HG02970 (cell line): ENCODE measurements around the gene CPED1.

Source experiments
- ATAC-seq: cut with Tn5 transposase; IDR thresholded peaks from one replicate; pipeline ENCODE4 v1.9.1; 2021; ENCODE audit warnings: mild to moderate bottlenecking, moderate library complexity, moderate number of reproducible peaks; ENCODE audit not compliant: unreplicated experiment, low FRiP score

The CPED1 gene

DNA sequence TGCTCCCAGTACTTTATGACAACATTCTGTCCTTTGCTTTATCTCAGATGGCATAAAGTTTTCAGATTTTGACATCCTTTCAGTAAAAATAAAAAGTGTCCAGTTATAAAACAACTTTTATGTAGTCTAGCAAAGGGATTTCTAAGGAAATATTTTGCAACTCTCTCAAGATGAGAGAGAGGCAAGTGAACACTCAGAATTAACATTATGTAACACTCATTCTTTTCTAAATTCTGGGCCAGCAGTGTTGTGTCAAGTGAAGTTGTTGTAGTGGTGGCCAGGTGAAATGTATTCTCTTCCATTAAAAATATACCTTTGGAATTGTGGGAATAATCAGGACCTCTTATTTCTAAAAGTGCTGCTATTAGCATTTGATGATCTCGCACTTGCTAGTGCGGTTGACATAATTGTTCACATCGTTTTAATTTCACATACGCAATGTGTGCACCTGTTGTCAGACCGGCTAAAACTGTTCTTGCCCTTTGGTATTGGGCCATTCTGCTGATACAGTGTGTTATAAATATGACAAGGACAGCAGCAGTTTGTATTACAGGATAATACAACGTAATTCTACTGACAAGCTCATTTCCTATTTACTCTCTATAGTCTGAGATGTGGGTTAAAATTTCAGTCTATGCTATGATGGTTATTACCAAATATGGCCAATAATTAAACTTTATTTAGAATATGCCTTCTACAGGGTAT is 23.8 kb downstream of the CPED1 start:
- no peak for ATAC-seq

DNA sequence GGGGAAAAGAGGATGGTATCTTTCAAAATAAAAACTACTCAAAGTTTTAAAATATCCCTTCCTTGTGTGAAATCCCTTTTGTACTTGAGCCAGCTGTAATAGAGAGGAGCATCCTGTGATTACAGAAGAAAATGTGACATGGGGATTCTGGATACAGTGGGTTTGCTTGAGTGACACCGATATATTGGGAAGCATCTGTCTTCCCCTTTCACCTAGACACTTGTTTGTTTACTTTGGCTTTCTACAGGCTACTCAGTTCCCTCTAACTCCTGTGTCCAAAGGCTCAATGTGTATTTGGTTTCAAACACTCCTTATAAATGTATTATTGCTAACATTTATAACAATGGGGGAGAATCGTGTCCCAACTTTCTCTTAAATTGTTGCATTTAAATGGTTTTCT is 24.4 kb downstream of the CPED1 start:
- ATAC-seq, result no peak

DNA sequence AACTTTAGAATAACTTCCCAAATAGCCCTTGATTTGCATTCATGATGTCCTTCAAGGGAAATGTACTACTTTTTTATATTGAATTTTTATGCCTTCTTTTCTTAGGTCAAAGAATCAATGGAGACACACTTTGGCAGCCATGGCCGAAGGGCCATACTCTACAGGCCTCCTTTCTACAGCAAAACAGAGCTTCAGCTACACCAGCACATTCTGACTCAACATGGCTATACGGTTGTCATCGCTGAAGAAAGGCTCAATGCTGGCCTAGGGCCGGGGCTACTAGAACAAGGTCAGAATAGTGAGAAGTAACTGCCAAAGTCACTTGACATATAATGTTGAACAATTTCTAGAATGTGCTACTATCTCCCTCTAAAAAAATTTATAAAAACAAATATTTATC is 27.0 kb downstream of the CPED1 start:
- ATAC-seq, result no peak

DNA sequence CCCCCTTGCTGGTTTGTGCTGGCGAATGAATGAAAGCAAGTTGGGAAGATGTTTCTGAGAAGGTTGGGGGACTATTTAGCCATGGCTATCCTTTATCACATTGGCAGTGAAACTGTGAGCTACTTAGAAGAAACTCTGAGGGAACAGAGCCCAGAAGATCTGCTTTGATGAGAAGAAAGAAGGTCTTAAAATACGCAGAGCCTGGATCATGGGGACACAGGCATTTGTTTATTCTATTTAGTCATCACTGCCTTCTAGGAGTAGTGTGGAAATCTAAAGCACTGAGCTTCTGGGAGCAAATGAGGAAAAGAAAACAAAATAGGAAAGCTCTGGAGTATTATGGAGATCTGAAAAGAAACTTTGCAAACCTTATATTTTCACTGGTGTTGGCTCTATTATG is 28.5 kb downstream of the CPED1 start:
- ATAC-seq, result no peak

DNA sequence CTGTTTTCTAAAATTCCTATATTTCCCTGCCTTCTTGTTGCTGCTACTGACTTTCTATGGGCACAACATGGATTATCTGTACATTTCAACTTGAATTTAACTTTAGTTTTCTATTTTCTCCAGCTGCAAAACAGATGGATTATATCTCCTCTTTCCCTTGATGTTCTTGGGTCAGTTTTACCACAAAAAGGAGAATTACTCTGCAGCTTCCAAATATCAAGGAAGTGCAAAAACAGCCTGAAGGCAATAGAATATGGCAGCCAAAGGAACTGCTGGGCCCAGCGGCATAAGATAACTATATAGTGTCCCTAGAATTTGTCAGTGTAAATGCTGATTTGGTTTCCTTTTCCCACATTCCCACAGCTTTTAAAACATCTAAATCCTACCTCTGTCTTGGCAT is 29.1 kb downstream of the CPED1 start:
- no peak for ATAC-seq

DNA sequence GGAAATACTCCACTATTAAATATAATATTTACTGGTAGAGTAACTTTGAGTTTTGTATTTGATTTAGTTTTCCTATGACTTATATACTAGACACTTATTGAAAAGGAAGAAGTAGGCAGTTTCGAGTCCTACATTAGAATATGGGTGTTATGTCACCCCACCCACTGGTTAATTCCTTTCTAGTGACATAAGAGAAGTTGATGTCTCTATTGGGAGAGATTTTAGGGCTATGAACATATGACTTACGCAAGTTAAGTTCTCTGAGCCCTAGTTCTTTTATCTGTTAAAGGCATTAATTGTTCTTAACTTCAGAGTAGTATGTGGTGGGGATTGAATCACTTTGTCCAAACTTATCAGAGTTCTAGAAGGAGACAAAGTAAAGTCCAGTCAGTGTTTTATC is 30.5 kb downstream of the CPED1 start:
- no peak for ATAC-seq

DNA sequence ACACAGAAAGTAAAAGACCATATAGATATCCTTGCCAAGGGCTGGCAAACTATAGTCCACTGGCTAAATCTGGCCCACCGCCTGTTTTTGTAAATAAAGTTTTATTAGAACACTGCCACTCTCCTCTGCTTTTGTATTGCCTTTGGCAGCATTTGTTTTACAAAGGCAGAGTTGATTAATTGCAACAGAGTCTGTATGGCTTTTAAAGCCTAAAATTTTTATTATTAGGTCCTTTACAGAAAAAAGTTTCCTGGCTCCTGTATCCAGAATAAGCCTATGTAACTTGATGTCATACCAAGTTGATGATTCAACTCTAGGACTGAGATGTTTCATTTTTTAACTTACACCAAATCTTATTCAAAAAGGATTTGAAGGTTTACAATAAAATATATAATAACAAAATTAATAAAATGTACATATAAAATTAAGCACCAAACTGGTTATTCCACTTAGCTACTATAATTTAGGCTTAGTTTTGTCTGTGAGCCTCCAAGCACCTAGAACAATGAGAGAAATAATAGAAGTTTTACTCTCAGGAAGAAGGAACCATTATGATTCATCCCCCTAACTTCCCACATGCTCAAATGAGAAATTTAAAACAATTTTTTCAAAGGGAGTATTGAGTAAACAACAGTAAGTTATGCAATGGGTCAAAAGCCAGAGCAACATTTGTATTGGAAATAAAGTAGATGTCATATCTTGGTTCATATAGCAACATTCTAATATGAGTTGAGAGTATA is 31.9 kb downstream of the CPED1 start:
- no peak for ATAC-seq

DNA sequence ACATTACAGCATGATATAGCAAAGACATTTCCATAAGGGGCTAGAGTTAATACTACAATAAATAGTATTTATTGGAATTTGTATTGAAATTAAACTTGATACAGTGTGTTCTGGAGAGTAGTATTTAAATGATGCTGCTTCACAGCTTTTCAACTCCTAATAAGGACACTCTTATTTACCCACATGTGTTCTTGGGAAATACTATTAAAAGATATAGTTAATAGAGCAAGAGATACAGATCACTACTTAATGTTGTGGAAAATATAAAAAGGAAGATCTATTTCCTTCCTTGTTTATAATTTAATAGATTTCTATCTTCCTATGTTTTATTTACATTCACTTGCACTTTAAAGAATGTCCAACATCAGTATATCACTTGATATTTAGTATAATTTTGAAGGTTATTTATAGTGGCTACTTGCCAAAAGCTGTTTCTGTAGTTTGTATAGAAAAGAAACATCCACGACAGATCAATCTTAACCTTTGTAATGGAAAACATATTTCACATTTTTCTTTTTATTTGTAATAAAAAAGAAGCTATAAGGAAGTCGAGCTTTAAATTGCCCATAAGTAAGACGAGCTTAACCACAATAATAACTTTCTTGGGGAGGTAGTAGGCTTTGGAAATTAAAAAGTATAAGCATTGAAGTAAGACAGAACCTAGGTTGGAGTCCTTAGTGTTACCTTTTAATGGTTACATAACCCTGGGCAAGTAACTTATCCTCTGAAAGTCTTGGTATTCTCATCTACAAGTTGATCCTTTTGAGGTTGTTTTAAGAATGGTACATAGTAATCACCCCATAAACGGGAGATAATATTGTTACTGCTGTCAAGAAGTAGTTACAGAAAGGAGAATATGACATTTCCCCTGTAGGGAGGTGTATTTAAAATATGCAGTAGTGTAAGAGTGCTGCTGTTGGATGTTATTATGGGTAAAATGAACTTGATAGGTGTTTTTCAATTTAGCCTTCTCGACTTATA is 32.8 kb downstream of the CPED1 start:
- no peak for ATAC-seq

DNA sequence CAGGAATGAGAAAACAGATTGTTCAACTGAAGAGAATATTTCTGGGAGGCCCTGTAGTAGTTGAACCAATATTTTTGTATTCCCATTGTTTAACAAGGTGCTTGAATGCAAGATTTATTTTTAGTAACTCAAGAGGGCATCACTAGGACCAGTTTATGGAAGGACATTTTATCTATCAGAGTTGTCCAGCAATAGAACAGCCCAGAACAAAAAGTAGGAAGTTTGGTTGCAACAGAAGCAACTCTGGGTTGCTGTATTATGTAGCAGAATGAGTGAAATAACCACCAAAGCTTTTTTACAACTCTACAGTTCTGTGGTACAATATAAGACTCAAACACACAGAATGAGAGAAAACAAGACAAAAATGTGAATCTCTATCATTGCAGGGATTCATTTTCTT is 34.7 kb downstream of the CPED1 start:
- no peak for ATAC-seq

DNA sequence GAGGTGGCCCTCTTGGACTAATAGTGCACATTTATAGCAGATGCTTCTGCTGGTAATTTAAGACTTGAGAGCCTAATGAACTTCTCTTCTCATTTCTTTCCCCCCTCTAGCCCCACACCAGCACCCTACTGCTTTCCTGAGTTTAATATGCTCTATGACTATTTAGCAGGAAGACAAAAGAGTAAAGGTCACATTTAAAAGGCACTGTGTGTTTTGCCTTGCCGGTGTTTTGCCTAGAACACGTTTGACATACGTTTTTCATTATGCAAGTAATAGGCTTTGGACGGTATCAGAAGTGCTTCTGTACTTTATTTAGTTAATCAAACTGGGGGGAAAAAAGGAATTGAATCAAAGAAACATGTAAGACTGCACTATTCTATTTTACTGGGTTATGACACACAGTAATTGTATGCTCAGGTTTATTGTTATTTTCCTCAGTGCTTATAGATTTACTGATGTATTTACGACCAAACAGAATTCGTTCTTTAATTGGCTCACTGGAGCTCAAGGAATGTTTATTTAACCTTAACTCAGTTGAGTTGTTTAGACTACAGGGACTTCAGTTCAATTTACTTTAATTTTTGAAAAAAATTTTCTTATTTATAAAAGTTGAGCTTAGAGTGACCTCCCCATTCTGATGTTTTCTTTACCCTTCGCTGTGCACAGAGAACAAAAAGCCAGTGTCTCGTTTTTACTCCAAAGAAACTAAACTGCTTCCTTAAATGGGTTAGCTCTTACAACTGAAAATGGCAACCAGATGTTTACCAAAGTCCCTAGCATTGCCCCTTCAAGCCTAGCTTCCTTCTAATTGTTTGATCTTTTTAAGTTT is 35.4 kb downstream of the CPED1 start:
- ATAC-seq, result no peak

DNA sequence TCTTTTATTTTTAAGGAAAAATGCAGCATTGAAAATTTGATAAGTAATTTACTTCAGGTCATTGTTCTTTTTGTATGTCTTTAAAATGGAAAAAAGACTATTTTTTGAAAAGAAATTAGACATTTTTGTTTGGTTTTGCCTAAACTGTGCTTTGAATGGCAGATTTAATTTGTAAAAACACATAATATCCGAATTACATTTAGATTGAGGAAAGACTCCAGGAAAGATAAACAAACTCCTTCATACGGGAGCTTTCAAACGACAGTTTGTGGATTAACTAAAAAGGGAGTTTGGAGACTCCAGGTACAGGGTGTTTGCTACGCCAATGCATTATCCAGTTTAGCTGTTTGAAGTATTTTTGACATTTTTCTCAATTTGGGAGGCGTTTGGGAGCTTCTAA is 36.1 kb downstream of the CPED1 start:
- ATAC-seq, result no peak

DNA sequence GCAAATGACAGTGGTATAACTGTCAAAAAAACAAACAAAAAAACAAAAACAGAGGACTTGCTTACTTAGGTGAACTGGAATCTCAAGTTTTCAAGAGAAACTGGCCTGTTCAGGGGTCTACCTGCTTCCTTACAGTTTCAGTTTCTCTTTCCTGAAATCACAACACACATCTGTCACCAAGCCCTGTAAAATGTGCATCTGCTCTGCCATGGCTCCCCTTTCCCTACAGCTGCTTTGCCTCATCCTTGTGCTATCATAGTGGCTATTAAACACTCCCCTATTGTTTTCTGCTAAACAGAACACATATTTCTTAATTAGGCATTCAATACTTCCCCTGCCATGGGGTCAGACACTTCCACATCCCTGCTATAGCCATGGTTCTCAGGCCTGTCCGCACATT is 37.6 kb downstream of the CPED1 start:
- ATAC-seq, result no peak

DNA sequence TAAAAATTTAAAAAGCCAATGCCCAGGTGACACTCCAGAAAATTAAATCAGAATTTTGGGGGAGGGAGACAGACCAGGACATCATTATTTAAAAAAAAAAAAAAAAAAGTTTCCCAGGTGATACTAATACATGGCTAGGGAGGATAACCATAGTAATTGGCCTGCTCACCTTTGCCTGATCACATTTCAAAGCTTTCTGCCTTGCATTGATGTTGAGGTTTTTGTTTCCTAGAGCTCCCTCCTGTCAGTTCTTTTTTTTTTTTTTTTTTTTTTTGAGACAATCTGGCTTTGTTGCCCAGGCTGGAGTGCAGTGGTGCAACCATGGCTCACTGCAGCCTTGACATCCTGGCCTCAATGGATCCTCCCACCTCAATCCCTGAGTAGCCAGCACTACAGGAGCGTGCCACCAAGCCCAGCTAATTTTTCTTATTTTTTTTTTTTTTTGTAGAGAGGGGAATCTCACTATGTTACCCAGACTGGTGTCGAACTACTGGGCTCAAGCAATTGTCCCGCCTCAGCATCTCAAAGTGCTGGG is 38.1 kb downstream of the CPED1 start:
- ATAC-seq, result no peak

DNA sequence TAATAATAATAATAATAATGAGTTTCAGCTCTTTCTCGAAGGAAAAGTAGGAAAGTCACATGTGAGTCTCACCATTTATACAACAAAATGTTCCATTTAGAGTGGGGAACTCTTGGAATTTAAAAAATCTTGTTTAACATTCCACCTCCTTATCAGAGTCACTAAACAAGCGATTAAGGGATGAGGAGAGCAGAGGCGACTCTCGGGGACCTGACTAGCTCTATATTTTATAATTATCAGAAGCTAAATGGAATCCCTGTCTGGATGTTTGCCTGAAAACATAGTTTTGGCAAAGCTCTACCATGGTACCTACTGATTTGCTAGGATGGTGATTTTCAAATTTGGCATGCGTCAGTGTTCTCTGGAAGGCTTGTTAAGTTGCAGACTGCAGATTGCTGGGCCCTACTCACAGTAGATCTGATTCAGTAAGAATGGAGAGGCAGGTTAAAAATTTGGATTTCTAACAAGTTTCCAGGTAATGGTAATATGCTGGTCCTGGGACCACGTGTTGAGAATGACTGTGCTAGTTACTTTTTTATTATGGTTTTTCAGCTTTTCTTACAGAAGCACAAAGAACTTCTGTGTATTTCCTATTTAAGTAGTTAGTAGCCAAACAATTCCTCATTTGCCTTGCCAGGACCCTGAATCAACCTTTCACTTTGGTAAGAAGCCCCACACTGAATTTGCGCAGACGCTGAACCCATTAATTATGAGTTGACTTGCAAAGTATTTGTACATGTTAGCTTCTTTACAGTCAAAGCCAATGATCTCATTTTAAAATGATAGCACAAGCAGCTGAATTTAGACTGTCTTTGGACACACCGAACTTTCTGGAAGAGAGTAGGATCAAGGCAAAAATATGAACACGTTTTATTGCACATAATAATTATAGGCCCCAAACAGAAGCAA is 39.5 kb downstream of the CPED1 start:
- no peak for ATAC-seq

DNA sequence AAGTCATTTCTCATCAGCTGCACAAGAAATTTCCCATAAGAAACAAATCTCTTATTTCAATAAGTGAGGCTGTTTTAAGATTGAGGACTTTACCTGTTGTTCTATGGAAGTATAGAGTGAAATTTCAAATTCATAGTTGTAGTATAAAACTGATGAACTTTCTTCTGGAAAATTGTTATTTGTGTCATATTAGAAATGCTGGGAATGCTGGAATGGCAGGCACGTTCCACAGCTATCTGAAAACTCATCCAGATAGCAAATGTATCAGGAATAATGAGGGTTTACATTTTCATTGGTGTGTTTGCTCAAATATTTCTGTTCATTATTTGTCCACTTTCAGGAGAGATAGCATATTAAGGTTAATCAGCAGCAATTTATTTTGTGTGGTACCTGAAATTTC is 40.8 kb downstream of the CPED1 start:
- ATAC-seq, result no peak

DNA sequence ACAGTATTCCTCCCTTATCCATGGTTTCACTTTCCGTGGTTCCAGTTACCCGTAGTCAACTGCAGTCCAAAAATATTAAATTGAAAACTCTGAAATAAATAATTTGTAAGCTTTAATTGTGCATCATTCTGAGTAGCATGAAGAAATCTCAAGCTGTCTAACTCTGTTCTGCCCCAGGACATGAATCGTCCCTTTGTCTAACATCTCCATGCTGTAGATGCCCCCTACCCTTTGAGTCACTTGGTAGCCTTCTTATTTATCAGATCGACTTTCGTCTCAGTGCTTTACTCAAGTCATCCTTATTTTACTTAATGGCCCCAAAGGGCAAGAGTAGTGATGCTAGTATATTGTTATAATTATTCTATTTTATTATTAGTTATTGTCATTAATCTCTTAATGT is 41.8 kb downstream of the CPED1 start:
- no peak for ATAC-seq

DNA sequence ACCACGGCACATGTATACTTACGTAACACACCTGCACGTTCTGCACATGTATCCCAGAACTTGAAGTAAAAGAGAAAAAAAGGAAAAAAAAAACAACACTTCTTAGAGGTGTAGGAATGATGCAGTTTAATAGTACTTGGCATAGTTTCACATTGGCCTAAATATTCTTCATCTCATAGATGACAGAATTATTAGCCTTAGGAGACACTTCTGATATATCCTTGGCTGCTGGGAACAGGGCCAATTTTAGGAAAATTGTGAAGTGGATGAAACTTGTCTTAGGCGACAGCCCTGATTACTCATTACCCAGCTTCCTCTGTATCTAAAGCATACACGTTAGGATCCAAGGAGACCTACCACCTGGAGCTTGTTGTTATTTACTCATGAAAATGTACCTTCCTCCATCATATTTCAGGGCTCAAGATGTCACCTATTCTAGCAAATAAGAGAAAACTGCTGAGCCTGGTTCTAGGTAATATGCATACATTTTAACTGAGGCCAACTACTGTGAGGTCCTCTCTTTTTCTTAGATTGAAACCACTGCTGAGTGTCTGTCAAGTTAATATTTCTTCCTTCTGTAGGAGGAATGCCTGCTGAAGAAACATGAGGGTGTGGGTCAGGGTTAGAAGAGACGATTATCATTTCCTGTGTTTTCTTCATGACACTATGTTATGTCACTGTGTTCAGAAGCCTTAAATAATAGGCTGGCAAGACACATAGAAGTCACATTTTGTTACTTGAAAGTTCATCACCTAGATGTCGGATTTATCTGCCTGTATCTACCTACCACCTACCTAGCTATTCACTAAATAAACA is 44.3 kb downstream of the CPED1 start:
- no peak for ATAC-seq

DNA sequence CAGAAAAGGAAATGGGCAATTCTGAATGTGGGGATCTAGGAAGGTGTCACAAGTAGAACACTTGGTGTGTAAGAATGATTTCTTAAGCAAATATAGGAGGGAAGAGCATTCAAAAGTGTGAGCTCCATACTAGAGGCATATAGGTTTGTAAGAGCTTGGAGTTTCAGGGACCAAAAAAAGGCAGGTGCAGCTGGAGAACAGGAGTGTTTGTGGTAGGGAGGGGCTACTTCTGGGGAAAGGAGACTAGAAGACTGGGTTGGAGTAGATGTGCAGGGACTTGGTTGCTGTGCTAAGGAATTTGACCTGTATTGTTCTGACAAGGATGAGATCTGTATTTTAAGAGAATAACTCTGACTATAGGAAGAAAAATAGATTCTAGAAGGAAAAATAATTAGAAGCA is 46.4 kb downstream of the CPED1 start:
- ATAC-seq, result no peak
